ENCODE measurements around the gene NBEA. TPM values are rescaled to one million over a fixed set of nuclear protein-coding genes. Genes with fewer than 3 reads are reported as not detected.
"Not testable (repeated sequence)": the region's sequence is repeated elsewhere in the genome, so short reads cannot be mapped to it uniquely, and the experiment has no call there.

Gene NBEA
- total RNA-seq (2014; rRNA removed; shearing (Covaris generic); ENCODE audit: low replicate concordance), result 0.05 and 0.16 TPM in 2 replicates

GRCh38 chr13:34941835-34942731 lies at the start of gene NBEA:
TSS of gene NBEA (plus strand) at chr13:34942270. CDS start at chr13:34942821, 551 bp downstream.
- peak within 1 kb of the TSS; percentile 59 for H3K4me3 ChIP-seq
- H3K27me3 ChIP-seq, result peaks cover 51% of the 10 kb centered on the region
- DNase-seq, result peak; percentile 45
- no peaks in the 10 kb centered on the region for H3K9me3 ChIP-seq
- H3K36me3 ChIP-seq, result no peaks in the 10 kb centered on the region

GRCh38 chr13:34894756-34895155 lies 47.3 kb upstream of the NBEA start:
- no peaks in the 10 kb centered on the region for H3K36me3 ChIP-seq
- H3K4me3 ChIP-seq, result no peak overlapping the region
- H3K27me3 ChIP-seq, result no peaks in the 10 kb centered on the region
- DNase-seq, result no peak
- no peaks in the 10 kb centered on the region for H3K9me3 ChIP-seq

- Histone ChIP-seq H3K36me3 (no peaks in the 10 kb centered on the region), H3K27me3 (no peaks in the 10 kb centered on the region), H3K4me3 (no peak overlapping the region), H3K9me3 (no peaks in the 10 kb centered on the region)
- peak; percentile 1 for DNase-seq
These were observed 44.9 kb upstream of the NBEA start for GRCh38 chr13:34897220-34897619.

- Histone ChIP-seq H3K4me3 (no peak overlapping the region), H3K36me3 (no peaks in the 10 kb centered on the region), H3K9me3 (no peaks in the 10 kb centered on the region), H3K27me3 (no peaks in the 10 kb centered on the region)
- no peak for DNase-seq
These were observed 42.2 kb upstream of the NBEA start for GRCh38 chr13:34899888-34900287.

- Histone ChIP-seq H3K9me3 (no peaks in the 10 kb centered on the region), H3K4me3 (no peak overlapping the region), H3K36me3 (no peaks in the 10 kb centered on the region), H3K27me3 (no peaks in the 10 kb centered on the region)
- DNase-seq, result no peak
These were observed 41.8 kb upstream of the NBEA start for GRCh38 chr13:34900288-34900739.

- H3K36me3 ChIP-seq, result no peaks in the 10 kb centered on the region
- H3K9me3 ChIP-seq, result no peaks in the 10 kb centered on the region
- no peak for DNase-seq
- H3K27me3 ChIP-seq, result no peaks in the 10 kb centered on the region
- H3K4me3 ChIP-seq, result no peak overlapping the region
These were observed 40.5 kb upstream of the NBEA start for GRCh38 chr13:34901572-34901971.

GRCh38 chr13:34911159-34911558 lies 30.9 kb upstream of the NBEA start:
- Histone ChIP-seq H3K9me3 (no peaks in the 10 kb centered on the region), H3K36me3 (no peaks in the 10 kb centered on the region), H3K27me3 (peaks cover 7% of the 10 kb centered on the region), H3K4me3 (no peak overlapping the region)
- DNase-seq, result no peak

- H3K9me3 ChIP-seq, result no peaks in the 10 kb centered on the region
- DNase-seq, result no peak
- H3K27me3 ChIP-seq, result peaks cover 7% of the 10 kb centered on the region
- no peak overlapping the region for H3K4me3 ChIP-seq
- H3K36me3 ChIP-seq, result no peaks in the 10 kb centered on the region
These were observed 29.0 kb upstream of the NBEA start for GRCh38 chr13:34913040-34913439.

- Histone ChIP-seq H3K27me3 (peaks cover 4% of the 10 kb centered on the region), H3K36me3 (no peaks in the 10 kb centered on the region), H3K4me3 (no peak overlapping the region), H3K9me3 (no peaks in the 10 kb centered on the region)
- DNase-seq, result no peak
These were observed 27.7 kb upstream of the NBEA start for GRCh38 chr13:34914416-34914815.

- Histone ChIP-seq H3K27me3 (0 out of 2 replicates have a peak, but pooled peaks cover 2% of the 10 kb centered on the region), H3K36me3 (no peaks in the 10 kb centered on the region), H3K9me3 (no peaks in the 10 kb centered on the region), H3K4me3 (no peak overlapping the region)
- peak; percentile 3 for DNase-seq
These were observed 15.6 kb upstream of the NBEA start for GRCh38 chr13:34926508-34926907.

GRCh38 chr13:34928676-34929075 lies 13.4 kb upstream of the NBEA start:
- H3K27me3 ChIP-seq, DNase-seq: not testable (repeated sequence)

GRCh38 chr13:34931572-34931971 lies 10.5 kb upstream of the NBEA start:
- Histone ChIP-seq H3K9me3 (no peaks in the 10 kb centered on the region), H3K27me3 (peaks cover 2% of the 10 kb centered on the region; the same call in 1 of the 2 replicates), H3K4me3 (no peak overlapping the region), H3K36me3 (no peaks in the 10 kb centered on the region)
- DNase-seq, result no peak

More at GRCh38 chr13:34928676-34929075, 13.4 kb upstream of the NBEA start:
- H3K9me3 ChIP-seq, H3K4me3 ChIP-seq, H3K36me3 ChIP-seq: not testable (repeated sequence)

GRCh38 chr13:34933349-34933748 lies 8.7 kb upstream of the NBEA start:
- H3K36me3 ChIP-seq, result no peaks in the 10 kb centered on the region
- peaks cover 5% of the 10 kb centered on the region for H3K27me3 ChIP-seq
- H3K9me3 ChIP-seq, result no peaks in the 10 kb centered on the region
- H3K4me3 ChIP-seq, result no peak overlapping the region
- no peak for DNase-seq

GRCh38 chr13:34933786-34934185 lies 8.3 kb upstream of the NBEA start:
- Histone ChIP-seq H3K4me3 (no peak overlapping the region), H3K9me3 (no peaks in the 10 kb centered on the region), H3K27me3 (peaks cover 5% of the 10 kb centered on the region), H3K36me3 (no peaks in the 10 kb centered on the region)
- DNase-seq, result no peak

GRCh38 chr13:34935841-34936240 lies 6.2 kb upstream of the NBEA start:
- peaks cover 15% of the 10 kb centered on the region for H3K27me3 ChIP-seq
- no peaks in the 10 kb centered on the region for H3K36me3 ChIP-seq
- no peak for DNase-seq

GRCh38 chr13:34939771-34940170 lies 2.3 kb upstream of the NBEA start:
- H3K4me3 ChIP-seq, result no peak overlapping the region
- peaks cover 42% of the 10 kb centered on the region for H3K27me3 ChIP-seq
- no peak for DNase-seq
- no peaks in the 10 kb centered on the region for H3K36me3 ChIP-seq
- no peaks in the 10 kb centered on the region for H3K9me3 ChIP-seq

More at GRCh38 chr13:34935841-34936240, 6.2 kb upstream of the NBEA start:
- no peak overlapping the region for H3K4me3 ChIP-seq
- H3K9me3 ChIP-seq, result no peaks in the 10 kb centered on the region

GRCh38 chr13:34941436-34941834 lies 635 bp upstream of the NBEA start:
- Histone ChIP-seq H3K4me3 (no peak overlapping the region), H3K27me3 (peaks cover 51% of the 10 kb centered on the region), H3K9me3 (no peaks in the 10 kb centered on the region), H3K36me3 (no peaks in the 10 kb centered on the region)
- no peak for DNase-seq
